Activated B cell treated with CpG ODN at 0.5 μM for 24 hours (primary cell): Measurements from ENCODE around the gene CCDC122. TPM values are rescaled to one million over a fixed set of nuclear protein-coding genes. Genes with fewer than 3 reads are reported as not detected.

Source experiments
- ATAC-seq: fragments of 200-7000 bp; cut with Tn5 transposase; one replicate; pipeline ENCODE4 v1.10.0; 2021; ENCODE audit warnings: low read depth, mild to moderate bottlenecking, moderate library complexity
- CTCF ChIA-PET: fragments of 350-600 bp; sonication (Branson Sonifier 250); formaldehyde crosslinking; loops from one replicate; lab custom pipeline; 2021; ENCODE audit warnings: antibody characterized with exemption; lab: Charles Lee
- POLR2A ChIA-PET: fragments of 350-600 bp; sonication (Branson Sonifier 250); formaldehyde crosslinking; loops from one replicate; lab custom pipeline; 2021; ENCODE audit warnings: antibody characterized with exemption; lab: Charles Lee
- DNase-seq: peaks from one replicate; pipeline ENCODE4 v3.0.0; 2022
- H3K27ac Mint-ChIP-seq: one replicate; pipeline ENCODE4 v1.8.0; 2020; ENCODE audit warnings: mixed read lengths
- H3K27me3 Mint-ChIP-seq: one replicate; pipeline ENCODE4 v1.8.0; 2021; ENCODE audit warnings: mixed read lengths
- H3K36me3 Mint-ChIP-seq: one replicate; pipeline ENCODE4 v1.8.0; 2021; ENCODE audit warnings: low read depth, mixed read lengths
- H3K4me1 Mint-ChIP-seq: one replicate; pipeline ENCODE4 v1.8.0; 2021; ENCODE audit warnings: mixed read lengths
- H3K4me3 Mint-ChIP-seq: one replicate; pipeline ENCODE4 v1.8.0; 2020; ENCODE audit warnings: mild to moderate bottlenecking, mixed read lengths
- H3K9me3 Mint-ChIP-seq: one replicate; pipeline ENCODE4 v1.8.0; 2020; ENCODE audit warnings: mixed read lengths
- CTCF ChIP-seq: fragments of 200-600 bp; IDR thresholded peaks from one replicate; pipeline ENCODE4 v1.8.0; 2022; ENCODE audit warnings: antibody characterized with exemption, mild to moderate bottlenecking
- intact Hi-C: fragments of 100-400 bp; cut with micrococcal nuclease; formaldehyde crosslinking; loops from one replicate; pipeline ENCODE4 v1.15.1; 2024
- total RNA-seq: library from RNA; stranded (reverse); gene quantifications from 2 replicates; pipeline ENCODE4 v1.2.3, GENCODE V29; 2022

The CCDC122 gene
- total RNA-seq, 1 donor from 2014 or later, result 7.1 TPM

GRCh38 chr13:43805681-43806128 is 73.8 kb downstream of the CCDC122 start:
- no peak for TF ChIP-seq CTCF
- POLR2A ChIA-PET, result no interaction called here
- ATAC-seq (no peak), DNase-seq (no peak)
- H3K27me3 Mint-ChIP-seq, result peaks cover 4% of the 10 kb centered on the region
- intact Hi-C loops, result loop anchor here (2.0 to 10.0 kb wide), 3 partner anchors 837 to 1471 kb away; no protein-coding TSS in a partner anchor
- H3K4me3 Mint-ChIP-seq, result no peak overlapping the region
- H3K36me3 Mint-ChIP-seq, result no peaks in the 10 kb centered on the region
- no peaks in the 10 kb centered on the region for H3K9me3 Mint-ChIP-seq
- H3K27ac Mint-ChIP-seq, result no peak overlapping the region
- H3K4me1 Mint-ChIP-seq, result no peaks in the 10 kb centered on the region
- CTCF ChIA-PET, result interaction anchor here (0.7 to 1.6 kb wide), 3 partner anchors 32 to 724 kb away, joined by 3 to 6 read pairs (median 3); no protein-coding TSS in a partner anchor

GRCh38 chr13:43805071-43805468 is 74.5 kb downstream of the CCDC122 start:
- DNase-seq (no peak), ATAC-seq (no peak)
- no peak overlapping the region for H3K27ac Mint-ChIP-seq
- intact Hi-C loops, result loop anchor here (2.0 to 10.0 kb wide), 3 partner anchors 836 to 1470 kb away; no protein-coding TSS in a partner anchor
- H3K4me1 Mint-ChIP-seq, result no peaks in the 10 kb centered on the region
- peaks cover 4% of the 10 kb centered on the region for H3K27me3 Mint-ChIP-seq
- no peaks in the 10 kb centered on the region for H3K9me3 Mint-ChIP-seq
- H3K36me3 Mint-ChIP-seq, result no peaks in the 10 kb centered on the region
- ChIA-PET CTCF (interaction anchor here (0.7 to 3.0 kb wide), 12 partner anchors 8 to 1210 kb away, joined by 3 to 19 read pairs (median 6); no protein-coding TSS in a partner anchor), POLR2A (no interaction called here)
- no peak overlapping the region for H3K4me3 Mint-ChIP-seq
- no peak for TF ChIP-seq CTCF

- ChIA-PET POLR2A (no interaction called here), CTCF (interaction anchor here (0.7 to 3.0 kb wide), 14 partner anchors 8 to 1532 kb away, joined by 3 to 19 read pairs (median 5); no protein-coding TSS in a partner anchor)
- TF ChIP-seq CTCF, result no peak
- no peak overlapping the region for H3K4me3 Mint-ChIP-seq
- ATAC-seq (no peak), DNase-seq (no peak)
- no peak overlapping the region for H3K27ac Mint-ChIP-seq
- no peaks in the 10 kb centered on the region for H3K36me3 Mint-ChIP-seq
- H3K4me1 Mint-ChIP-seq, result no peaks in the 10 kb centered on the region
- no peaks in the 10 kb centered on the region for H3K9me3 Mint-ChIP-seq
- H3K27me3 Mint-ChIP-seq, result peaks cover 7% of the 10 kb centered on the region
- intact Hi-C loops, result loop anchor here (1.0 to 10.0 kb wide), 7 partner anchors 719 to 1692 kb away; no protein-coding TSS in a partner anchor
These were observed 75.0 kb downstream of the CCDC122 start for GRCh38 chr13:43804461-43805070.

GRCh38 chr13:43802511-43802910 is 77.0 kb downstream of the CCDC122 start:
- CTCF ChIA-PET, result interaction anchor here (0.8 to 3.0 kb wide), 4 partner anchors 833 to 1468 kb away, joined by 3 to 19 read pairs (median 8); no protein-coding TSS in a partner anchor
- Mint-ChIP-seq H3K4me3 (no peak overlapping the region), H3K27me3 (peaks cover 8% of the 10 kb centered on the region), H3K4me1 (no peaks in the 10 kb centered on the region), H3K9me3 (no peaks in the 10 kb centered on the region), H3K27ac (no peak overlapping the region), H3K36me3 (no peaks in the 10 kb centered on the region)
- intact Hi-C loops, result loop anchor here (5.0 to 10.0 kb wide), 3 partner anchors 918 to 1690 kb away; no protein-coding TSS in a partner anchor
- no peak for DNase-seq
- TF ChIP-seq CTCF, result no peak
- ATAC-seq, result no peak
- POLR2A ChIA-PET, result no interaction called here

GRCh38 chr13:43800828-43801227 is 78.7 kb downstream of the CCDC122 start:
- H3K4me3 Mint-ChIP-seq, result no peak overlapping the region
- no peak overlapping the region for H3K27ac Mint-ChIP-seq
- ChIA-PET POLR2A (no interaction called here), CTCF (interaction anchor here (0.9 to 1.6 kb wide), 2 partner anchors 10 to 716 kb away, joined by 3 to 6 read pairs; no protein-coding TSS in a partner anchor)
- DNase-seq (no peak), ATAC-seq (no peak)
- peaks cover 13% of the 10 kb centered on the region for H3K27me3 Mint-ChIP-seq
- no peaks in the 10 kb centered on the region for H3K36me3 Mint-ChIP-seq
- no peaks in the 10 kb centered on the region for H3K9me3 Mint-ChIP-seq
- TF ChIP-seq CTCF, result no peak
- no peaks in the 10 kb centered on the region for H3K4me1 Mint-ChIP-seq
- intact Hi-C loops, result loop anchor here (5.0 to 10.0 kb wide), 3 partner anchors 916 to 1689 kb away; no protein-coding TSS in a partner anchor
